ENCODE data around the gene EME2. TPM values are rescaled to one million over a fixed set of nuclear protein-coding genes. Genes with fewer than 3 reads are reported as not detected.

Gene EME2
- polyA plus RNA-seq, 1 experiment, result 2.4 TPM

GRCh38 chr16:1749152-1750117, 23.2 kb upstream of the EME2 start:
- no peaks in the 10 kb centered on the region for H3K27me3 ChIP-seq (ENCODE audit: control insufficient read depth, insufficient read depth, low read length)
- no peaks in the 10 kb centered on the region; the same call in 1 of the 2 replicates for H3K9me3 ChIP-seq (ENCODE audit: control insufficient read depth, insufficient read depth, low read length)
- DNase-seq (ENCODE audit: low read depth, low spot score), result no peak
- no peak overlapping the region for H3K4me3 ChIP-seq (ENCODE audit: low read depth, low read length)
- ChIA-PET POLR2A (no interaction called here), CTCF (interaction anchor here (1.6 kb wide), 1 partner anchor 26 kb away, joined by 7 read pairs; no protein-coding TSS in a partner anchor)
- no peak for TF ChIP-seq CTCF (IDR thresholded peaks at IDR 0.05; ENCODE audit: low read depth, low read length)
- no peak overlapping the region for H3K27ac ChIP-seq (ENCODE audit: low read depth, low read length)

- Histone ChIP-seq H3K27ac (ENCODE audit: low read depth, low read length) (no peak overlapping the region), H3K27me3 (ENCODE audit: control insufficient read depth, insufficient read depth, low read length) (no peaks in the 10 kb centered on the region), H3K9me3 (ENCODE audit: control insufficient read depth, insufficient read depth, low read length) (no peaks in the 10 kb centered on the region; the same call in 1 of the 2 replicates), H3K4me3 (ENCODE audit: low read depth, low read length) (no peak overlapping the region)
- ChIA-PET POLR2A (no interaction called here), CTCF (no interaction called here)
- no peak for DNase-seq (ENCODE audit: low read depth, low spot score)
- no peak for TF ChIP-seq CTCF (IDR thresholded peaks at IDR 0.05; ENCODE audit: low read depth, low read length)
These were observed 20.7 kb upstream of the EME2 start for GRCh38 chr16:1751946-1752345.

DNA sequence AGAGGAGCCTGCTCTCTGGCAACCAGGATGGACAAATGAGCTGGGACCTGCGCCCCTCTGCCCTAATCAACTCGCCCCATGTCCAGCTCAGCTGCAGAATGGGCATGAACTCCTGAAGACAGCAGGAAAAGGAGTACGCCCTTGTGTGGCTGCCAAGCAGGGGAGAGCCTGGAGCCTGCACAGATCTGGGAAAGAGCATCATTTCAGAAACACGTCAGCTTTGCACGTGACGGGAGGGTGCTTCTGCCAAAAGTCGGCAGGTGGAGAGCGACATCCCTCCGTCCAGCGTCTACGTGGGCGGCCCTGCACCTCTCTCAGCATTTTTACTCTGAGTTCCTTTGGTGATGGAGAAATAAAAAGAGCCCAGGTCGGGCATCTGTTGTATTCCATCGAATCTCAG, 19.8 kb upstream of the EME2 start:
- POLR2A ChIA-PET, result no interaction called here

GRCh38 chr16:1754204-1754603, 18.4 kb upstream of the EME2 start:
- no peak overlapping the region for H3K27ac ChIP-seq (ENCODE audit: low read depth, low read length)
- H3K9me3 ChIP-seq (ENCODE audit: control insufficient read depth, insufficient read depth, low read length), result no peaks in the 10 kb centered on the region; the same call in 1 of the 2 replicates
- H3K4me3 ChIP-seq (ENCODE audit: low read depth, low read length), result no peak overlapping the region
- CTCF ChIA-PET, result interaction anchor here (1.8 kb wide), 1 partner anchor 31 kb away, joined by 5 read pairs; no protein-coding TSS in a partner anchor
- DNase-seq (ENCODE audit: low read depth, low spot score), result no peak
- POLR2A ChIA-PET, result no interaction called here
- H3K27me3 ChIP-seq (ENCODE audit: control insufficient read depth, insufficient read depth, low read length), result no peaks in the 10 kb centered on the region
- no peak for TF ChIP-seq CTCF (IDR thresholded peaks at IDR 0.05; ENCODE audit: low read depth, low read length)

More for the DNA sequence above, 19.8 kb upstream of the EME2 start:
- no peak for DNase-seq (ENCODE audit: low read depth, low spot score)
- Histone ChIP-seq H3K27me3 (ENCODE audit: control insufficient read depth, insufficient read depth, low read length) (no peaks in the 10 kb centered on the region), H3K27ac (ENCODE audit: low read depth, low read length) (no peak overlapping the region), H3K4me3 (ENCODE audit: low read depth, low read length) (no peak overlapping the region), H3K9me3 (ENCODE audit: control insufficient read depth, insufficient read depth, low read length) (no peaks in the 10 kb centered on the region; the same call in 1 of the 2 replicates)
- CTCF ChIA-PET, result no interaction called here
- no peak for TF ChIP-seq CTCF (IDR thresholded peaks at IDR 0.05; ENCODE audit: low read depth, low read length)
